ENCODE measurements around the gene C1D.
"Not testable (repeated sequence)": the region's sequence is repeated elsewhere in the genome, so short reads cannot be mapped to it uniquely, and the experiment has no call there.

Gene C1D

GRCh38 chr2:68062680-68063387 is at the start of gene C1D:
TSS of gene C1D (minus strand) at chr2:68063004. CDS start at chr2:68047310, 15,694 bp downstream.
- in situ Hi-C loops (cut with MboI; ENCODE audit: low sequenced_read_pairs), result no loop called here

GRCh38 chr2:68110102-68110501 is 47.3 kb upstream of the C1D start:
- in situ Hi-C loops (cut with MboI; ENCODE audit: low sequenced_read_pairs), result no loop called here

DNA sequence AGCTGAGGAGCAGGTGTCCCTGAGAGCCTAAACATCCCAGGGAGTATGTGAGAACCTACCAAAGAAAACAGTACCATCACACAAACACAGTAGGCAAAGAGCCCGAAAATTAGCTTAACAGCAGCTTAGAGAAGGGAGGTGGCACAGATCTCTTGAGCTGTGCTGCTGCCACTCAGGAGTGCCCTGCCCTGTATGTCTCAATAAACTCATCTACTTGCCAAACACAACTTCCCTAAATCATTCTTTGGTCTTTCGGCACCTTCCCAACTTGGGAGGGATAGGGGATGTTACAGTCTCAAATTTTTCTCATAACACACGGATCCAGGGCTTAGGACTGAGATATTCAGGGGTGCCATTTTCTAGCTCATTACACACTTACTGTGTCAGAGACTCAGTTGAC is 45.3 kb upstream of the C1D start:
- in situ Hi-C loops (cut with MboI; ENCODE audit: low sequenced_read_pairs), result no loop called here

GRCh38 chr2:68107475-68107874 is 44.7 kb upstream of the C1D start:
- in situ Hi-C loops (cut with MboI; ENCODE audit: low sequenced_read_pairs), result no loop called here

DNA sequence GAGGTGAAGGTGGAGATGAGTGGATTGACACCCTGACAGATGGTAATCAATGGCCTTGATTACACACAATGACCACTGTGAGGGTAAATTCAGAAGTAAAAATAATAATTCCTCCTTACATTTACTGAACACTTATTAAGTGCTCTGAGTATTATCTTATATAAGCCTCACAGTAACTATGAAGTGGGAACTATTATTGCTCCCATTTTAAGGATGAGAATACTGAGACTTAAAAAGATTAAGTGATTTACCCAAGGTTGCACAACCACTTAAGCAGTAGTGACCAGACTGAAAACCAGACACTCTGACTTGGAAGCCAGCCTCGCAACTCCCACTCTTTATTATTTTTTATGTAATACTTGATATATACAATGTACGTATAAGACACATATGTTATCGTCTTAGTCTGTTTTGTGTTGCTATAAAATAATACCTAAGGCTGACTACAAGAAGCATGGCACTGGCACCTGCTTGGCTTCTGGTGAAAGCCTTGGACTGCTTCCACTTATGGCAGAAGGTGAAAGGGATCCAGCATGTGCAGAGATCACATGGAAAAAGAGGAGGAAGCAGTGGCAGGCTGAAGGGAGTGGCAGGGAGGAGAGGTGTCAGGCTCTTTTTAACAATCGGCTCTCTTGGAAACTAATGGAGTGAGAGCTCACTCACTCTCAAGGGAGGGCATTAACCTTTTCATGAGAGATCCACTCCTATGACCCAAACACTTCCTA is 41.5 kb upstream of the C1D start:
- in situ Hi-C loops (cut with MboI; ENCODE audit: low sequenced_read_pairs), result no loop called here

GRCh38 chr2:68103709-68104055 is 40.9 kb upstream of the C1D start:
- in situ Hi-C loops (cut with MboI; ENCODE audit: low sequenced_read_pairs), result no loop called here

DNA sequence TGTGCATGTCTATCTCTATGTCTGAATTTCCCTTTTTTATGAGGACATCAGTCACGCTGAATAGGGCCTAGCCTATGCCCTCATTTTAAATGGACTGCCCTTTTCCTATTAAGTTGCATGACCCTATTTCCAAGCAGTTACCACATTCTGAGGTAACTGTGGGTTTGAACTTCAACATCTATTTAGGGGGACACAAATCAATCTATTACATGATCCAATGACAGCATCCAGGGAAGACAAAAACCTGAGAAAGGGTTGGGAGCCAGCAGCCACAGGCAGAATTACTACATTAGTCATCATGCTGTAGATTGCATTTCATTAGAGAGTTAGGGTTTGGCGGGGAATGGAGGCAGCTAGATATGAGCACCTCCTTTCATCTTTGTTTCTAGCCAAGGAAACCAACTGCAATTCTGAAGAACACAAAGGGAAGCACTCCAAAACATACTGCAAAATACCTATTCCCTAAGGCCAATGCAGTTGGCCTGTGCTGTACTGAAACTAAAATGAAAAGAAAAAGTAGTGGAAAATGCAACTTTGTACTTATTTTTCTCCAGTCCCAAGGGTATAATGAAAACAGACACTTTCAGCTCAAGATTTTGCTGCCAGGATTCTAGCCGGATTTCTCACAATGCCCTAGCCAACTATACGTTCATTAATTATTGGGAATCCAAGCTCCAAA is 40.4 kb upstream of the C1D start:
- in situ Hi-C loops (cut with MboI; ENCODE audit: low sequenced_read_pairs), result no loop called here

GRCh38 chr2:68100189-68100588 is 37.4 kb upstream of the C1D start:
- in situ Hi-C loops (cut with MboI; ENCODE audit: low sequenced_read_pairs), result no loop called here

DNA sequence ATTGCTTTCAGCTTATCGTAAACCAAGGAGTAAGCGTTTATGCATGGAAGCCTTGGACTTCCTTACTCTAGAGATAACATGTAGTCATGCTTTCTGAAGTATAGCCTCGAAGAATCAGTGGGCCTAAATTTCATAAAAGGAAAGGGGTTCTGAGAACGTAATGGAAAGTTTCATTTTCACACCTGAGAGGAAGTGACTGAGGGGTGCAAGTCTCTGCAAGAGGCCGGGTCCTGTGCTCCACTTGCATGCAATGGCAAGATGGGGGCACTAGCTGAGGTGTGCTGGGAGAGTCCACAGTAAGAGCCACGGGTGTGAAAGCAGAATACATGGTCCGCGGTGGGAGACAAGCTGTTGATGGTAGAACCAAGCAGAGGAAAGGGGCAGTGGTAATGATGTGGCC is 36.5 kb upstream of the C1D start:
- in situ Hi-C loops (cut with MboI; ENCODE audit: low sequenced_read_pairs), result no loop called here

GRCh38 chr2:68098291-68098797 is 35.5 kb upstream of the C1D start:
- in situ Hi-C loops (cut with MboI; ENCODE audit: low sequenced_read_pairs), result no loop called here

DNA sequence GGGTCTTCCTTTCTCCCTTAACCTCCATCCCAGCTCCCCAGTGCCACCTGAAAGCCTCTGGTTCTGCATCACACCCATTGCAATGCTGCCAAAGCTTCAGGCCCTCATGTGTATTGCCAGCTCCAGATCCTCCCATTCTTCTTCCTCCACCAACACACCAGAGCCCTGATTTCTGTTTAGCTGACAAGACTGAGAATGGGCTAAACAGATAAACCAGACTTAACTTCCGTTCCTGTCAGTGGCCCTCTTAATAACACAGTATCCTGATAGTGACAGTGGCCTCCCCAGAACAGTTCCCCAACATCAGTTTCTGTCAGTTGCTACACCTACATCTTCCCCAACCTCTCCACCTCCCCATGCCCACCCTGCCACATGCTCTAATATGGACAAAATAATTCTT is 31.3 kb upstream of the C1D start:
- in situ Hi-C loops (cut with MboI; ENCODE audit: low sequenced_read_pairs), result no loop called here

DNA sequence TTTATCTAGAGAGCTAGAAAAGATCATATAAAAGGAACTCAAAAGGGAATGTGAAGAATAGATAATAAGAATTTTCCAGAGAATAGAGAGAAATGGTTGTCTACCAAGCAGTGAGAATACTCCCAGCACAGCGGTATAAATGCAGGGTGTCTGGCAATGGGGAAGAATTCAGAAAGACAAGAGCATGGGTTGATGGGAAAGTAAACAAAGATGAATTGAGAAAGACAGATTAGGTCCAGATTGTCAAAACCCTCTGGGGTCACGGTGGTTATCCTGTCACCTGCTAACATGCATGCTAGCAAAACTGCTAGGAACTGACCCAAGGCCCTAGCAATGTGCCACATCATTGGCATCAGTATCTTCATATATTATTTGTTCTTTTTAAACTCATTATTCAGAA is 30.8 kb upstream of the C1D start:
- in situ Hi-C loops (cut with MboI; ENCODE audit: low sequenced_read_pairs), result no loop called here

- in situ Hi-C loops (cut with MboI; ENCODE audit: low sequenced_read_pairs), result no loop called here
Measured at GRCh38 chr2:68091439-68092034, 28.7 kb upstream of the C1D start.

DNA sequence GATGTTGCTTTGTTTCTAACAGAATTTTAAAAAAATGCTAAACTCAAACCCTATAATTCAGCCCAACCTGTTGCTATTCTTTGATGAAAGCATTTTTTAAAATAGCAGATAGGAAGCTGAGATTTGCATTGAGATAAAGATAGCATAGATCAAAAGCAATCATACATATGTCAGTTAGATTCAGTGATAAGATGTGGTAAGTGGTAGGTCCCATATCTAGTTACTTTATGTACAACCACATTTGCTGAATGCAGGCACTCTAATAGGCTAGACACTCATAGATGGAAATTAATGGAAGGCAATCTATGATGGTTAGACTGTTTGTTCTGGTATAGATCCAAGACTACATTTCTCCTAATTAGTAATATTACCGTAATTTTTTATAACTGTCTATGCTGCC is 27.2 kb upstream of the C1D start:
- in situ Hi-C loops (cut with MboI; ENCODE audit: low sequenced_read_pairs), result no loop called here

- in situ Hi-C loops (cut with MboI; ENCODE audit: low sequenced_read_pairs), result no loop called here
Measured at GRCh38 chr2:68088940-68089339, 26.1 kb upstream of the C1D start.

GRCh38 chr2:68086166-68086565 is 23.4 kb upstream of the C1D start:
- in situ Hi-C loops (cut with MboI; ENCODE audit: low sequenced_read_pairs), result no loop called here

GRCh38 chr2:68083346-68083745 is 20.5 kb upstream of the C1D start:
- in situ Hi-C loops (cut with MboI; ENCODE audit: low sequenced_read_pairs), result no loop called here

DNA sequence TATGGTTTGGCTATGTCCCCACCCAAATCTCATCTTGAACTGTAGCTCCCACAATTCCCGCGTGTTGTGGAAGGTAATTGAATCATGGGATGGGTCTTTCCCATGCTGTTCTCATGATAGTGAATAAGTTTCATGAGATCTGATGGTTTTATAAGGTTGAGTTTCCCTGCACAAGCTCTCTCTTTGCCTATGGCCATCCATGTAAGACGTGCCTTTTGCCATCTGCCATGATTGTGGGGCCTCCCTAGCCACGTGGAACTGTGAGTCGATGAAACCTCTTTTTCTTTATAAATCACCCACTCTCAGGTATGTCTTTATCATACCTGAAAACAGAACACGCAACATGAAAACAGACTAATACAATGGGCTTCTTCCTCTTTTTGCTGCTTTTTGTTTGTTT is 11.2 kb upstream of the C1D start:
- in situ Hi-C loops (cut with MboI; ENCODE audit: low sequenced_read_pairs), result no loop called here

DNA sequence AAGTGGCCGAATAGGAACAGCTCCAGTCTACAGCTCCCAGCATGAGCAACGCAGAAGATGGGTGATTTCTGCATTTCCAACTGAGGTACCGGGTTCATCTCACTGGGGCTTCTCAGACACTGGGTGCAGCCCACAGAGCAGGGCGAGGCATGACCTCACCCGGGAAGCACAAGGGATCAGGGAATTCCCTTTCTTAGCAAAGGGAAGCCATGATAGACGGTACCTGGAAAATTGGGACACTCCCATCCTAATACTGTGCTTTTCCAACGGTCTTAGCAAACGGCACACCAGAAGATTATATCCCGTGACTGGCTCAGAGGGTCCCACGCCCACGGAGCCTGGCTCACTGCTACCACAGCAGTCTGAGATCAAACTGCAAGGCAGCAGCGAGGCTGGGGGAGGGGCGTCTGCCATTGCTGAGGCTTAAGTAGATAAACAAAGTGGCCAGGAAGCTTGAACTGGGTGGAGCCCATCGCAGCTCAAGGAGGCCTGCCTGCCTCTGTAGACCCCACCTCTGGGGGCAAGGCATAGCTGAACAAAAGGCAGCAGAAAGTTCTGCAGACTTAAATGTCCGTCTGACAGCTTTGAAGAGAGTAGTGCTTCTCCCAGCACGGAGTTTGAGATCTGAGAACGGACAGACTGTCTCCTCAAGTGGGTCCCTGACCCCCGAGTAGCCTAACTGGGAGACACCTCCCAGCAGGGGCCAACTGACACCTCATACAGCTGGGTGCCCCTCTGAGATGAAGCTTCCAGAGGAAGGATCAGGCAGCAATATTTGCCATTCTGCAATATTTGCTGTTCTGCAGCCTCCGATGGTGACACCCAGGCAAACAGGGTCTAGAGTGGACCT is 1.2 kb upstream of the C1D start:
- in situ Hi-C loops (cut with MboI; ENCODE audit: low sequenced_read_pairs), result not testable (repeated sequence)

GRCh38 chr2:68060652-68061051 is 2.2 kb downstream of the C1D start:
- in situ Hi-C loops (cut with MboI; ENCODE audit: low sequenced_read_pairs), result no loop called here
